GM21390 (cell line): ENCODE measurements around the gene SLC39A10.
"Not testable (repeated sequence)": the region's sequence is repeated elsewhere in the genome, so short reads cannot be mapped to it uniquely, and the experiment has no call there.

ENCODE experiments used
- ATAC-seq: cut with Tn5 transposase; IDR thresholded peaks from one replicate; pipeline ENCODE4 v1.9.1; 2021; ENCODE audit not compliant: unreplicated experiment

Gene SLC39A10

DNA sequence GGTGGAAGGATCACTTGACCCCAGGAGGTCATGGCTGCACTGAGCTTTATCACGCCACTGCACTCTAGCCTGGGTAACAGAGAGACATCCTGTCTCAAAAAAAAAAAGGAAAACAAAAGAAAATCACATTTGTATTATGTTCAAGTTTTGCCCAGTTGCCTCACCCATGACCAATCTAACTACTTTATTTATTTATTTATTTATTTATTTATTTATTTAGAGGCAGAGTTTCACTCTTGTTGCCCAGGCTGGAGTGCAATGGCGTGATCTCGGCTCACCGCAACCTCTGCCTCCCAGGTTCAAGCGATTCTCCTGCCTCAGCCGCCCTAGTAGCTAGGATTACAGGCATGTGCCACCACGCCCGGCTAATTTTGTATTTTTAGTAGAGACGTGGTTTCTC, 12.3 kb upstream of the SLC39A10 start:
- ATAC-seq = not testable (repeated sequence)

DNA sequence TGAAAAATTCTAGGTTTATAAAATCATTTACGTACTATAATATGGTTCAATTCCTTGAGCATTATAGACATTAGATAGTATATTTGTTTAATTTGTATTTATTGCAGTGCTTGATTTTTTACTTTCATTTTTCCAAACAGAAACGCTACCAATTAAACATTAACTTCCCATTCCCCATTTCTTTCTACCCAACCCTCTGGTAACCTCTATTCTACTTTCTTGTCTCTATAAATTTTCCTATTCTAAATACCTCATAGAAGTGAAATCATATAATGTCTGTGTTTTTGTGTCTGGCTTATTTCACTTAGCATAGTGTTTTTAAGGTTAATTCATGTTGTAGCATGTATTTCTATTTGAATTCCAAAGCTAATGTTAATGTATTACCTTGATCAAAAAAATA, 11.6 kb upstream of the SLC39A10 start:
- ATAC-seq = no peak

DNA sequence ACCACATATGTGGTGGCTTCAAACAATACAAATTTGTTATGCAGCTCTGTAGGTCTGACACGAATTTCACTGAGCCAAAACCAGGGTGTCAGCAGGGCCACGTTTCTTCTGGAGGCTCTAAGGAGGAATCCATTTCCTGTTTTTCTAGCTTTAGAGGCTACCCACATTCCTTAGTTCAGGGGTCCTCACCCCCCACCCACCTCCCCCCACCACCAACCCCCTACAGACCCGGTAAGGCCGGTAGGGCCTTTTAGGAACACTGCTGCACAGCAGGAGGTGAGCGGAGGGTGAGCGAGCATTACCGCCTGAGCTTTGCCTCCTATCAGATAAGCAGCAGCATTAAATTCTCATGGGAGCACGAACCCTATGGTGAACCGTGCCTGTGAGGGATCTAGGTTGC, 10.6 kb upstream of the SLC39A10 start:
- no peak for ATAC-seq

DNA sequence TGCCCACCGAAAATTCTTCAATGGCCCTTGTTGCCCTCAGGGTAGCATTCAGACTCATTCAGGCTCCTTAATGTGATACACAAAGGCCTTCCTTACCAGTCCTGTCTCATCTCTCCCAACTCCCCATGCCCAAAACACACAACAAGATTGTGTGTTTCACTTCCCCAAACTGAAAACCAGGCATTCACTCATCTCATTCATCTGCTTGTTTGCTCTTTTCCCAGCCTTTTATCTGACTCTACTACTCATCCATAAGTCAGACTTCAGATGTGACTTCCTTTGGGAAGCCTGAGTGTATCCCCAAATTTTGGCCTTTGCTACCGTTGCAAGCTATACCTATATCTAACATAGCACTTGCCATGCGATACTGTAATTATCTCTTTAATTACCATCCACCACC, 9.7 kb upstream of the SLC39A10 start:
- no peak for ATAC-seq

DNA sequence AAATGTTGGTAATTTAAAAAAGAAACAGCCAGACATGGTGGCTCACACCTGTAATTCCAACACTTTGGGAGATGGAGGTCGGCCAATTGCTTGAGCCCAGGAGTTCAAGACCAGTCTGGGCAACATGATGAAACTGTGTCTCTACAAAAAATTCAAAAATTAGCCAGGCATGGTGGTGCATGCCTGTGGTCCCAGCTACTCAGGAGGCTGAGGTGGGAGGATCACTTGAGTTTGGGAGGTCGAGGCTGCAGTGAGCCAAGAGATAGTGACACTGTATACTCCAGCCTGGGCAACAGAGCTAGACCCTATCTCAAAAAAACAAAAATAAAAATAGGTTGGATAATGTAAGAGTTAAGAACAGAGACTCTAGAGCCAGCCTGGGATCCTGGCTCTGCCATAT, 8.7 kb upstream of the SLC39A10 start:
- ATAC-seq = not testable (repeated sequence)

DNA sequence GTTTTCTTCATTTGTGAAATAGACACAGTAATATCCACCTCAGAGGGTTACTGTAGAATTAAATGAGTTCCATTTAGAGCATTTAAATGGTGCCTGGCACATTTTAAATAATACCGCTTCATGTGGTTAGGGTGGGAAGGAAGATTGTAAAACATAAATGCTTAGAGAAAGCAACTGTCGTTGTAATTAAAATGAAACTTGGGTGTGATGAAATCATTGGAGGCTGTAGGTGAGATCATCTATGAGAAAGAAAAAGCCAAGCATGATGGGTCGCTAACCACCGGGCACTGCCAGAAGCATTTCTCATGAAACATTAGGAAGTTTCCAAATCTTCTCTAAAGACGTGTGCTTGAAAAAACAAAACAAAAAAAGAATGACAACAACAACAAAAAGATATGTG, 8.2 kb upstream of the SLC39A10 start:
- ATAC-seq = no peak

DNA sequence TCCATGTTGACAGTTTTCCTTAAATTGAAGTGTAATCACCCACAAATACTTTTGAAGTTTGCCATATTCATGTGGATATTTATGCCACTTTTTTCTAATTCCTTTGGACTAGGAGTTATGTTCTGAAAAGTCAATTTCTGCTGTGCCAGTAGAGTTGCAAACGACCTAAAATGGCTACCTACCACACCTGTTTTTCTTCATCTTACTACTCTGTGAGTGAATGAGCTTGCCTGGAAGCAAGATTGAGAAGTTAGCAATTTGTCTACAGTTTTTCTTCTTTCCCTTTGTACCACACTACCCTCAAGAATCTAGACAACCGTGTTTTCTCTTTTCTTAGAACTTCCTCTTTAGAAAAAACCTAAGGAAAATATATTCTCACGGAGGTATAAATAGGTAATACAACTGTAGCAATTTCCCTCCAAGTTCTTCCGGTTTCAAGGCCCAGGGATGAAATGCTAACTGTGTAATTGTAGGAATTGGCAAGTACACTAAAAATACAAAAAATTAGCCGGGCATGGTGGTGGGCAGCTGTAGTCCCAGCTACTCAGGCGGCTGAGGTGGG, 7.3 kb upstream of the SLC39A10 start:
- peak; percentile 17 for ATAC-seq

DNA sequence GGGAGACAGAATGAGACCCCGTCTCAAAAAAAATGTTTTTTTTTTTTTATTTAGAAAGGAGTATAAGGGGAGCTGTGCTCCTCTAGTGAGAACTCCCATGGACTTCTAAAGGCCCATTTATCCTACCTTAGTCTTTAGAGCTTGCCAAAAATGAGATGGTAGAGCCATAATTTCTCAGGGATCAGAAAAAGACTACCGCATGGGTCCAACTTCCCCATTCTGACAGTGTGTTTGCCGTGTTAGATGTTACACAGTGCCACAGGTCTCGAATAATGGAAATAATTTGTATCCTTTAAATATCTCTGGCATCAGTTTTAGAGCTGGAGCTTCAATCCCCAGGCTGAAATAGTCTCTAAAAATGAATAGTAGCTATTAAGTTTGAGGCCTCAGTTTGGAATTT, 6.0 kb upstream of the SLC39A10 start:
- no peak for ATAC-seq

DNA sequence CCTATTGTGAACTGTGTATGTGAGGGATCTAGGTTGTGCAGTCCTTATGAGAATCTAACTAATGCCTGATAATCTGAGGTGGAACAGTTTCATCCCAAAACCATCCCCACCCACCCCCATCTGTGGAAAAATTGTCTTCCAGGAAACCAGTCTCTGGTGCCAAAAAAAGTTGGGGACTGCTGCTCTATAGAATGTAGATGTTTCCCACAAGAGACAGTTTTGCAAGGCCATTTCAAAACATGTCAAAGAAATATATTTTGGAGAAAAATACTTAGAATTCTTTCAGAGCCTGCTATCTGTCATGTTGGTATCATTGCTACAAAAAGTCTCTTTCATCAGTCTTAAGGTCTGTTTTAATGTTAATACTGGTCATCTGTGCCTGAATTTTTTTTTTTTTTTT, 4.1 kb upstream of the SLC39A10 start:
- no peak for ATAC-seq

DNA sequence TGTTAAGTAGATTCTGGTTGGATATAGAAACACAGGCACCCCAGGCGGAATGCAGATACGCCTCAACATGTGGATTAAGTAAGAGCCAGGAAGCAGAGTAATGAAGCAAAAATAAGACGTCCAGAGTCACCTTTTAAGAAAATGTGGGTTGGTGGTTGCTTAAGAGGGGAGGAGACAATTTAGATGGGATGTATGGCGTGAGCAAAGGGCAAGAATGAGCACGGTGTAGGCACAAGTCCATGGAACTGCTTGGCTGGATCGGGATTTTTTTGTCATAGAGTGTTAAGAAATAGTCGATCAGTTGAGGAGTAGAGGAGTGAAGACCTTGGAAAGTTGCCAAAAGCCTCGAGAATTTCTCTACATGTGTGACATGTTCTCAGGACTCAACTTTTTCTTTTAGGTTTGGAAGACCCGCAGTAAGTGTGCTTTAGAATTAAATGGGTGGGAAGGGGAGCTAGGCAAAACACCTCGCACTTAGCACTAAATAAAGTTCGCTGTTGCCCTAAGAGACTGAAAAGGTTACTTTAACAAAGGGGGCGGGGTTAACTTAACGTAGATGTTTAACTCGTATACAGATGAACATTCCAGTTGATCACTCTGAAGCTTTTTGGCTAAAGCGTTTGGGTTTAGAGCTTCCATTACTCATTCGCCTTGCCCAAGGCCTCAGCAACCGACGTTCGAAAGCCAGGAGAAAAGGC, 716 bp upstream of the SLC39A10 start:
- ATAC-seq = no peak

DNA sequence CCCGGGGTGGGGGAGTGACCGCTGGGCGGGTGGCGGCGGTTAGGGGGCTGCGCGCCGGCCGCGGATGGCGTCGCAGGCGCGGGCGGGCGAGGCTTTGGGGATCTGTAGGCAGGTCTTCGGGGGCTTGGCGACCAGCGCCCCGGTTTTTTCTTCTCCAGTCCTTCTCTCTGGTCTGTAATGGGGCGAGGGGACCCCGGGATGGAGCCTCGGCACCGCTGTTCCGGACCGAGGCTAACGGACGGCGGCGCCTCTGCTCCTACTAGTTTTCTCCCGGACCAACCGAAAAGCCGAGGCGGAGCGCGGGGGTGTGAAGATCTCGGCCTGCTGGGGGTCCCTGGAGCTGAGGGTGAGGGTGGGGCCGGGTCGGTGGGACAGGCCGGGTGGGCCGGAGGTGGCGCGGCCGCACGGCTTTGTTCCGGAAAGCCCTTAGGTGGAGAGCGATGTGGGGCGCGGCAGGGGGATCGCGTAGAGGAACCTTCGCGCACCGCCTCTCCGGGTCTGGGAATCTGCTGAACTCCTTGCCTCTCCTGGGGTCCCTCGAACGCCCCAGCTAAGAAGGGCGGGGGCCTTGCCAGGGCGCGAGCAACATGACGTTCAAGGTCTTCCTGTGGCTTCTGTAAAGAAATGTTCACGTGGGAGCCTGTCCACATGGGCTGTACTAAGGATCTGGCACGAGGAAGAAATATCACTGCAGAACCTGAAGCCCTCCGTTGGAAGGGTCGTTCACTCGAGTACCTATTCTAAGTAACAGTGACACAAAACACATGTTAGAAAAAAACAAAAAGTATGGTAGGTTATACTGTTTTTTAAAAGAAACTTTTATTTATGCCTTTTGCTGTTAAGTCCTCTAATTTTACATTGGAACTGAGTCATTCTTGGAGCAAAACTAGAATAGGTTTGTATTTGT, 861 bp downstream of the SLC39A10 start:
- ATAC-seq = peak; percentile 30

DNA sequence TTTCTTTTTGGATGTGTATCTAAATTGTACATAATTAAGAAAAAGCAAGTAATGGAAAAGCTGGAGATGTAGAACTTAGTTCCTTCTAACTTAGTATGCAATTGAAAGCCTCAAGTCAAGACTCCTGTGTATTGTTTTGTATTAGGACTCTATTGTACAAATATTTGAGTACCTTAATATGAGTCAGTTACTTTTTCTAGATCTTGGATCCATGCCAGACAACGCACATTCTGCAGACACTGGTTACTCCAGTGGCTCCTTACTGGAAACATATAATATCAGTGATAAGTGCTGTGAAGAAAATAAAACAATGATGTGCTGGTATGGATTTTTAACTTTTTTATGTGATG, 1.5 kb downstream of the SLC39A10 start:
- no peak for ATAC-seq

DNA sequence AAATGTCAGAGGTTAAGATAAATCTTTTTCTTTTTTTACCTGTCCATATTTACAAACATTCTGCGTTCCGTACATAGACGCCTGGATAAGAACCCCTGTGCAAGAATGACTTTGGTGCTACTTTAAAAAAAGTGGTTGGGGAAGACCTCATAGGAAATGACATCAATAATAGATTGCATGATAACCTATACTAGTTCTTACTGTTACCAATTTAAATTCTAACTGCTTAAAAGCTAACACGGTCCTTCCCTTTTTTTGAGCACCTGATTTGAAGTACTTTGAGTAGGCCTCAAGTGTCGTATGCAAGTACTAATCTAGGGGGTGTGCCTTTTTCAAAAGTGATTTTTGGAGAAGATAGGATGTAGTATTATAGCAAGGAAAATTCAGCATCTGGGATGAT, 2.1 kb downstream of the SLC39A10 start:
- no peak for ATAC-seq

DNA sequence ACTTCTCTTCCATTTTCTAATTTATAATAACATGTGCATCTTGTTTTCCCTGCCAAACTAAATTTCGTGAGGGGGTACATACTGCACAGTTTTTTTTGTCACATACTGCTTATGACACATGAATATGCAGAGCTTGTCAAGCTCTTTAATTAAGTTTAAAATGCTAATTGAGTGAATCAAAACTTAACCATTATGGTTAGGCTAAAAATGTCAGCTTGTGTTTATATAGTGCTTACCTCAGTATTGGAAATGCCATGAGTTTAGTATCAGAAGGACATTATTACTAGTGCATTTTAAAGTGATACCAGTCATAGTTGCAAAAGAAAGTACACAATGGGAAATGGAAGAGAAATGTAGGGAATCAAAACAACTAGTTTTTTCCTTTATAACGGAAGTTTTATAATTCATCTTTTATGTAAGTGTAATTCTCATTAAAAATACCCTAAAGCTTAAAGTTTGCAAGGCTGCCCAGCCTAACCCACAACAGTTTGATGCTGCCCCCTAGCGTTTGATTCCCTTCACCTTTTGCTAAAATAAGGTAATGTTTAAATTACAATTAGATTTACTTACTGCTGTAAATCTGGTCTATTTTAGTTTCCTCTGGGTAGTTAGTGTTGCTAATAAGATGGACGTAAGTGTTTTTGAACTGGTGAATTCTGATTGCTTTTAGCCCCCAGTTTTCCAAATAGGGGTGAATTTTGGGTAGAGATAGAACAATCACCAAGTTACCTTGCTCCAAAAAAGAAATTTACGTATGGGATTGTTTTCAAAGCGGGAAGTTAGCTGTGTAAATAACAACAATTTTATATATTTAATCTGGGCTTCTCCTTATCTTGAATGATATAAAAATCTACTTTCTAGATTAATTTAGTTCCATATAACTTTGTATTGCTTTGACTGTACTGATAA, 3.2 kb downstream of the SLC39A10 start:
- ATAC-seq = no peak

DNA sequence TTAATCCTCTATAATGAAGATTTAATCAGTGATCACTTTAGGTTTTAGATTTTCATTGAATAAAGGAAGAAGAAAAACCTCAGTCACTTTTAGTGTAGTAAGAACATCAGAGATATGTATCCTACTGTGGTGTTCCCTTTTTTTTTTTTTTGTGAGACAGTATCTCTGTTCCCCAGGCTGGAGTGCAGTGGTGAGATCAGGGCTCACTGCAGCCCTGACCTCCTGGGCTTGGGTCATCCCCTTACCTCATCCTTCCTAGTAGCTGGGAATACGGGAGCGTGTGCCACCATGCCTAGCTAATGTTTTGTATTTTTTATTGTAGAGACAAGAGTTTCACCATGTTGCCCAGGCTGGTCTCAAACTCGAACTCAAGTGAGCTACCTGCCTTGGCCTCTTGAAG, 5.1 kb downstream of the SLC39A10 start:
- no peak for ATAC-seq

DNA sequence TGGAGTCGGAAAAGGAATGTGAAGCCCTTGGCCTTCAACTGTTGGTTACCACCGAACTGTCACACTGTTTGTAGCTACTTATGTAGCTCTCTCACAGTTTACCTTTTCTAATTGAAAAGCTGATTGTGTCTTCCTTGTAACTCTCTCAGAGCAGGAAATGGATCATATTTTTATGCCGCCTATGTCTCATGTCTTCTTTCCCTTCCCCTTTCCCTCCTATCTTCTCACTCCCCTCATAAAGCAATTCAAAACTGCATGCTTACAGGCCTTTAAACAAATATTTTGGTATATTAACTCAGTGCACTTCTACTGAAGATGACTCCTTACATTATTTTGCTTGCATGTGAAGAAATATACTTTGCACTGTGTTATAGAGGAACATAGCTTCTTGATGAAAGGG, 6.0 kb downstream of the SLC39A10 start:
- ATAC-seq = no peak

DNA sequence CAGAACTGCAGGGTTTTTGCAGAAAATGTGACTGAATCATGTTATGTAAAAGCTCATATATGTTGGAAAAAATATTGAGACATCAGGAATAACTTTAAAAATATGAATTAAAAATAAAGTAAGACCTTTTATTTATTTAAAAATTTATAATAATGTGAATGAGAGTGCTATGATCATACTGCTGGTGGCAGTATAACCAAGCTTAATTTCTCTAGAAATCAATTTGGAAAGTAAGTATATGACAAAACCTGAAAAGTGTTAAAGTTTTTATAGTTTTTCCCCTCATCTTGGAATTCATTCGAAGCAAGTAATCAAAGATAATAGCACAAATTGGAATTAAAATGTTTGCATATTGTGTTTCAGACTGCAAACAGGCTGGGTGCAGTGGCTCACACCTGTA, 7.5 kb downstream of the SLC39A10 start:
- ATAC-seq = no peak

DNA sequence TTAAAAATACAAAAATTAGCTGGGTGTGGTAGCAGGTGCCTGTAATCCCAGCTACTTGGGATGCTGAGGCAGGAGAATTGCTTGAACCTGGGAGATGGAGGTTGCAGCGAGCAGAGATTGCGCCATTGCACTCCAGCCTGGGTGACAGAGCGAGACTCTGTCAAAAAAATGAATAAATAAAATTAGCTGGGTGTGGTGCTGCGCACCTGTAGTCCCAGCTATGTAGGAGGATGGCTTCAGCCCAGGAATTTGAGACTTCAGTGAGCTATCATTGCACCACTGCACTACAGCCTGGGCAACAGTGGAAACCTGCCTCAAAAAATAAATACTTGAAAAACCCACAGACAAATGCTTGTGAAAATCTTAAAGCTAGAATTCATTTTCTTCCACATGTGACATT, 8.1 kb downstream of the SLC39A10 start:
- ATAC-seq = not testable (repeated sequence)

DNA sequence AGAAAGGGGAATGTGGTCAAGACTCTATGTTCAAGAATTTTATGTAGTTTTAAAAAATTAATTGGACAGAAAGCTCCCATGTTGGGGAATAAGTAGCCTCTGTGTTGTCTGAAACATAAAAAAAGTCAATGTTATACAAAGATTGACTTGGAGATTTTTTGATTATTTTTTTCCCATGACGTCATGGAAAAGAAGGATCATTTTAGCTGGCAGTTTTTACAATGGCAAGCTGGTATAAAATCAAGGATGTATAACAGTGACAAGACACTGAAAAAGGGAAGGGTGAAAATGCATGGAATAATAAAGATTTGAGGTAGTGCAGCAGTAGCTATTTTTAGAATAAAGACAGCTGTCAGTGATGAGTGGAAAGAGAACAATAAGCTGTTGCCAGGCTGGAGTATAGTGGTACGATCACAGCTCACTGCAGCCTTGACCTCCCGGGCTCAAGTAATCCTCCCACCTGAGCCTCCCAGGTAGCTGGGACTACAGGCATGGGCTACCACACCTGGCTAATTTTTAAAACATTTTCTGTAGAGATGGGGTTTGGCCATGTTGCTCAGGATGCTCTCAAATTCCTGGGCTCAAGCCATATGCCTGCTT, 9.2 kb downstream of the SLC39A10 start:
- no peak for ATAC-seq

DNA sequence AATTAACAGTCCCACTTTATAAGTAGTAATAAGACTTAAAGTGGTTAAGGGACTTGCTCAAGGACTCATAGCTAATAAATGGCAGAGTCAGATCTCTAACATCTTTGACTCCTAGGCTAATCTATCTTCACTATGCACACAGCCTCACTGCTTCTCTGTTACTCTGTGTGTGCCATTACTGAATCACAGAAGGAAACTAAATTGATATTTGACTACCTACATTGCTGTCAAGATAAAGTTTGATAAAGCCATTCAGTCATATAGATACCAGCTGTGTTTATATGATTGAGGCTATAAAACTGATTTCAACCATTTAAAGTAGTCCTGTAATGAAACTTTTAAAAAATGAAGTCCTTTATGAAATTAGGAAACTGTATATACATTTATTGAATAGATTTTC, 10.9 kb downstream of the SLC39A10 start:
- no peak for ATAC-seq

DNA sequence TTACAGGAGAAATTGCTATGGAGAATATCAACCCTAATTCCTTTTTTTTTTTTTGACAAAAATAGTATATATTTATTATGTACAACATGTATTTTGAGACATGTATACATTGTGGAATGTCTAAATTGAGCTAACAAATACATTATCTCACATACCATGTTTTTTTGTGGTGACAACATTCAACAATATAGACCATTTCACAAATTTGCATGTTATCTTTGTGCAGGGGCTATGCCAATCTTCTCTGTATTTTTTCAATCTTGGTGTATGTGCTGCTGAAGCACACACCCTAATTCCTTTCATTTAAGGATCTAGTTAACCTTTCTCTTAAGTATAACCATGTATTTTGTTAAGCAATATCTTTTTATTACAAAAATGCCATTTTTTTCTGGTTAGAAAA, 13.2 kb downstream of the SLC39A10 start:
- ATAC-seq = no peak
